HG03103 (cell line): ENCODE data around the gene B3GNT8.
"Not testable (repeated sequence)": the region's sequence is repeated elsewhere in the genome, so short reads cannot be mapped to it uniquely, and the experiment has no call there.

Experiments used
- ATAC-seq: cut with Tn5 transposase; IDR thresholded peaks from one replicate; pipeline ENCODE4 v1.9.1; 2021; ENCODE audit warnings: low read depth; ENCODE audit not compliant: unreplicated experiment

B3GNT8 gene

GRCh38 chr19:41420101-41420880, 6.9 kb downstream of the B3GNT8 start:
- no peak for ATAC-seq

GRCh38 chr19:41416194-41416674, 10.9 kb downstream of the B3GNT8 start:
- ATAC-seq: no peak

GRCh38 chr19:41415154-41415571, 12.0 kb downstream of the B3GNT8 start:
- no peak for ATAC-seq

GRCh38 chr19:41414461-41414860, 12.7 kb downstream of the B3GNT8 start:
- ATAC-seq: no peak

GRCh38 chr19:41413947-41414346, 13.2 kb downstream of the B3GNT8 start:
- no peak for ATAC-seq

- no peak for ATAC-seq
These were observed 14.2 kb downstream of the B3GNT8 start for GRCh38 chr19:41412953-41413352.

- no peak for ATAC-seq
These were observed 15.3 kb downstream of the B3GNT8 start for GRCh38 chr19:41411968-41412265.

GRCh38 chr19:41411100-41411967, 15.8 kb downstream of the B3GNT8 start:
- no peak for ATAC-seq

GRCh38 chr19:41410336-41411054, 16.7 kb downstream of the B3GNT8 start:
- no peak for ATAC-seq

- ATAC-seq: no peak
These were observed 17.9 kb downstream of the B3GNT8 start for GRCh38 chr19:41409288-41409687.

GRCh38 chr19:41408846-41409245, 18.3 kb downstream of the B3GNT8 start:
- not testable (repeated sequence) for ATAC-seq

GRCh38 chr19:41408256-41408655, 18.9 kb downstream of the B3GNT8 start:
- ATAC-seq: no peak

GRCh38 chr19:41407271-41407670, 19.9 kb downstream of the B3GNT8 start:
- ATAC-seq: no peak

GRCh38 chr19:41405776-41406175, 21.4 kb downstream of the B3GNT8 start:
- no peak for ATAC-seq

GRCh38 chr19:41403181-41403970, 23.8 kb downstream of the B3GNT8 start:
- no peak for ATAC-seq

- no peak for ATAC-seq
These were observed 25.2 kb downstream of the B3GNT8 start for GRCh38 chr19:41402010-41402409.

GRCh38 chr19:41401483-41401882, 25.7 kb downstream of the B3GNT8 start:
- ATAC-seq: no peak

- no peak for ATAC-seq
These were observed 27.6 kb downstream of the B3GNT8 start for GRCh38 chr19:41399525-41399924.

- ATAC-seq: no peak
These were observed 28.1 kb downstream of the B3GNT8 start for GRCh38 chr19:41399091-41399490.

GRCh38 chr19:41398598-41398997, 28.6 kb downstream of the B3GNT8 start:
- ATAC-seq: no peak
